ENCODE data around the gene BCAN. TPM values are rescaled to one million over a fixed set of nuclear protein-coding genes. Genes with fewer than 3 reads are reported as not detected.

Gene BCAN
- total RNA-seq, 4 donors from 2014 or later: not detected

GRCh38 chr1:156669794-156670193 lies 27.9 kb downstream of the BCAN start:
- H3K27ac ChIP-seq: peak overlapping the region in 3 of 4 donors; percentile 26 to 90 (median 75)
- peaks cover 0 to 7% (median 0%) of the 10 kb centered on the region in 3 donors for H3K36me3 ChIP-seq
- intact Hi-C loops (cut with DNase I): no loop called here
- no peaks in the 10 kb centered on the region for H3K9me3 ChIP-seq
- no peak overlapping the region for H3K4me3 ChIP-seq
- 53 to 58% methylated on average over 2 to 4 of the region's 5 CpGs for WGBS, 2 donors
- no peak for DNase-seq
- H3K4me1 ChIP-seq: peaks cover 10 to 65% (median 34%) of the 10 kb centered on the region in 3 donors
- TF ChIP-seq, protein P1, sequence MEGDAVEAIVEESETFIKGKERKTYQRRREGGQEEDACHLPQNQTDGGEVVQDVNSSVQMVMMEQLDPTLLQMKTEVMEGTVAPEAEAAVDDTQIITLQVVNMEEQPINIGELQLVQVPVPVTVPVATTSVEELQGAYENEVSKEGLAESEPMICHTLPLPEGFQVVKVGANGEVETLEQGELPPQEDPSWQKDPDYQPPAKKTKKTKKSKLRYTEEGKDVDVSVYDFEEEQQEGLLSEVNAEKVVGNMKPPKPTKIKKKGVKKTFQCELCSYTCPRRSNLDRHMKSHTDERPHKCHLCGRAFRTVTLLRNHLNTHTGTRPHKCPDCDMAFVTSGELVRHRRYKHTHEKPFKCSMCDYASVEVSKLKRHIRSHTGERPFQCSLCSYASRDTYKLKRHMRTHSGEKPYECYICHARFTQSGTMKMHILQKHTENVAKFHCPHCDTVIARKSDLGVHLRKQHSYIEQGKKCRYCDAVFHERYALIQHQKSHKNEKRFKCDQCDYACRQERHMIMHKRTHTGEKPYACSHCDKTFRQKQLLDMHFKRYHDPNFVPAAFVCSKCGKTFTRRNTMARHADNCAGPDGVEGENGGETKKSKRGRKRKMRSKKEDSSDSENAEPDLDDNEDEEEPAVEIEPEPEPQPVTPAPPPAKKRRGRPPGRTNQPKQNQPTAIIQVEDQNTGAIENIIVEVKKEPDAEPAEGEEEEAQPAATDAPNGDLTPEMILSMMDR (IDR thresholded peaks at IDR 0.05): no peak
- no peak for TF ChIP-seq POLR2A (IDR thresholded peaks at IDR 0.05)
- peaks cover 0 to 37% (median 0%) of the 10 kb centered on the region in 4 donors for H3K27me3 ChIP-seq

- H3K27me3 ChIP-seq: peaks cover 0 to 42% (median 0%) of the 10 kb centered on the region in 4 donors
- H3K36me3 ChIP-seq: peaks cover 0 to 7% (median 0%) of the 10 kb centered on the region in 3 donors
- H3K9me3 ChIP-seq: no peaks in the 10 kb centered on the region
- DNase-seq: no peak
- WGBS, 2 donors: 71 to 87% methylated on average over 4 to 6 of the region's 6 CpGs
- peaks cover 8 to 65% (median 34%) of the 10 kb centered on the region in 3 donors for H3K4me1 ChIP-seq
- TF ChIP-seq, protein P1 (IDR thresholded peaks at IDR 0.05): no peak
- TF ChIP-seq POLR2A (IDR thresholded peaks at IDR 0.05): no peak
- peak overlapping the region in 2 of 4 donors; percentile 26 to 75 for H3K27ac ChIP-seq
- H3K4me3 ChIP-seq: no peak overlapping the region
- intact Hi-C loops (cut with DNase I): no loop called here
Observed at GRCh38 chr1:156670359-156670758, 28.4 kb downstream of the BCAN start.

- Histone ChIP-seq H3K27ac (peak overlapping the region in 1 of 4 donors; percentile 26), H3K4me3 (no peak overlapping the region), H3K4me1 (peaks cover 8 to 65% (median 35%) of the 10 kb centered on the region in 3 donors), H3K36me3 (peaks cover 0 to 7% (median 0%) of the 10 kb centered on the region in 3 donors), H3K9me3 (no peaks in the 10 kb centered on the region), H3K27me3 (peaks cover 0 to 47% (median 0%) of the 10 kb centered on the region in 4 donors)
- no peak for DNase-seq
- 56 to 58% methylated on average over 3 to 4 of the region's 4 CpGs for WGBS, 2 donors
- intact Hi-C loops (cut with DNase I): no loop called here
- TF ChIP-seq, protein P1 (IDR thresholded peaks at IDR 0.05): no peak
Observed at GRCh38 chr1:156670791-156671190, 28.9 kb downstream of the BCAN start.

GRCh38 chr1:156671804-156672203 lies 29.9 kb downstream of the BCAN start:
- no peak for TF ChIP-seq POLR2A (IDR thresholded peaks at IDR 0.05)
- TF ChIP-seq, protein P1 (IDR thresholded peaks at IDR 0.05): no peak
- peaks cover 0 to 7% (median 0%) of the 10 kb centered on the region in 3 donors for H3K36me3 ChIP-seq
- DNase-seq: no peak
- intact Hi-C loops (cut with DNase I): no loop called here
- peaks cover 13 to 65% (median 29%) of the 10 kb centered on the region in 3 donors for H3K4me1 ChIP-seq
- no peaks in the 10 kb centered on the region for H3K9me3 ChIP-seq
- 97 to 98% methylated on average over 2 of the region's 2 CpGs for WGBS, 2 donors
- peak overlapping the region in 1 of 4 donors; percentile 23 for H3K27ac ChIP-seq
- no peak overlapping the region for H3K4me3 ChIP-seq
- H3K27me3 ChIP-seq: peaks cover 0 to 57% (median 0%) of the 10 kb centered on the region in 4 donors

DNA sequence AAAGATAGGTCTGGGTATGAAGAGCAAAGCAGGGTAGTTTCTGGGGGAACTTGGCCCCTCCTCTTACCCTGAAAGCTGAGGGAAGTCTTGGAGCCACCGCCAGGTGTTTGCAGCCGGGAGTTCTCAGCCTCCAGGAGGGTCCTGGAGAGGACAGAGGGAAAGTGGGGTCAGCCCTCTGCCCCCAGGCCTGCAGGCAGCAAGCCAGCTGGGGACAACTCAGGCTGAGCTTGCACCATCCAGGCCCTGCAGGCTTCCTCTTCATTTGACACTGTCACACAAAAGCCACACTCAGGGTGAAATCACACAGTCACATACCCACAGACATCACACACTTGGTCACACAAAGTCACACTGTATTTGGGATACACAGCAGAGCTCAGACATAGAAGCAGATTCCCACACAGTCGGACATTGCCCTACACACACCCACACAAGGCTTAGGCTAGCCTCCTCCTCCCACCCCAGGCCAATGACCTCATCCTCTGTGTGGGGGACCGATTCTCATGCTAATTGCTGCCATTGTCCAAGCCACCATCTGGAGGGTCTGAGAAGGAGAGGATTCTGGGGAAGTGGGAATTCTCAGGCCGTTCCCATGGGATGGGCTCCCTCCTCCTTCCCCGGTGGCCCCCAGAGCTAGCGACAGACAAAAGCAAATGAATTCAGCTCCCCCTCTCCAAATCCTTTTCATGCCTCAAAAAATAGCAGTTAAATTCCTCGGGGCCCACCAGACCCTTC lies 31.6 kb downstream of the BCAN start:
- Histone ChIP-seq H3K4me3 (no peak overlapping the region), H3K4me1 (peaks cover 13 to 63% (median 21%) of the 10 kb centered on the region in 3 donors), H3K9me3 (no peaks in the 10 kb centered on the region), H3K36me3 (peaks cover 0 to 7% (median 0%) of the 10 kb centered on the region in 3 donors), H3K27ac (peak overlapping the region in 2 of 4 donors; percentile 21 to 43), H3K27me3 (peaks cover 0 to 74% (median 0%) of the 10 kb centered on the region in 4 donors)
- DNase-seq: no peak
- intact Hi-C loops (cut with DNase I): no loop called here
- no peak for TF ChIP-seq POLR2A (IDR thresholded peaks at IDR 0.05)
- TF ChIP-seq, protein P1 (IDR thresholded peaks at IDR 0.05): no peak
- WGBS, 2 donors: 42 to 49% methylated on average over 5 to 6 of the region's 8 CpGs
